Endothelial cell of umbilical vein (primary cell): Measurements from ENCODE around the gene CUX1. TPM values are rescaled to one million over a fixed set of nuclear protein-coding genes. Genes with fewer than 3 reads are reported as not detected.

Experiments
- BruUV-seq: library from RNA; stranded (reverse); fragments of 400-500 nt; replicated peaks from 2 replicates; lab custom pipeline; 2021; lab: Mats Ljungman, UMichigan
- CTCF ChIA-PET: fragments of 300-600, 350-600 bp; sonication (Branson Sonifier 250); formaldehyde crosslinking; loops from one replicate; lab custom pipeline; 2021; ENCODE audit warnings: antibody characterized with exemption, inconsistent platforms; lab: Charles Lee
- POLR2A ChIA-PET: fragments of 300-600, 350-600 bp; sonication (Branson Sonifier 250); formaldehyde crosslinking; loops from one replicate; lab custom pipeline; 2021; ENCODE audit warnings: antibody characterized with exemption, inconsistent platforms; lab: Charles Lee
- DNase-seq: peaks from one replicate; pipeline ENCODE4 v3.0.0-alpha.2; 2011; ENCODE audit warnings: low read depth, low spot score
- FAIRE-seq: peaks from 2 replicates; lab custom pipeline; 2011; peaks lifted over from hg19 to GRCh38; lab: Jason Lieb, UNC
- H2AFZ ChIP-seq: 2 replicates; pipeline ENCODE4 v1.6.0; 2012; ENCODE audit warnings: low read depth, low read length, control low read depth, inconsistent platforms
- H3K27ac ChIP-seq: 2 replicates; pipeline ENCODE4 v1.5.1; 2011; ENCODE audit warnings: low read depth, mild to moderate bottlenecking, control low read depth, low read length, moderate library complexity; ENCODE audit not compliant: insufficient read depth
- H3K27me3 ChIP-seq, 2 experiments: 2 replicates each; pipeline versions ENCODE4 v1.6.0 to v1.6.1; 2011; ENCODE audit warnings: low read length in 2 of 2, mixed read lengths in 1 of 2; ENCODE audit not compliant: control insufficient read depth in 2 of 2, insufficient read depth in 2 of 2
- H3K36me3 ChIP-seq, 2 experiments: 2 replicates in 1 of 2; 3 replicates in 1 of 2; pipeline ENCODE4 v1.5.1; 2011; ENCODE audit warnings: low read length in 2 of 2, mild to moderate bottlenecking in 1 of 2, moderate library complexity in 1 of 2; ENCODE audit not compliant: control insufficient read depth in 2 of 2, insufficient read depth in 2 of 2; ENCODE audit errors: extremely low read depth in 1 of 2
- H3K4me1 ChIP-seq: 3 replicates; pipeline ENCODE4 v1.5.1; 2011; ENCODE audit warnings: mild to moderate bottlenecking, low read length; ENCODE audit not compliant: control insufficient read depth, insufficient read depth; ENCODE audit errors: extremely low read depth
- H3K4me2 ChIP-seq: 2 replicates; pipeline ENCODE4 v1.6.1; 2011; ENCODE audit warnings: low read length, control low read depth, mixed read lengths; ENCODE audit not compliant: insufficient read depth
- H3K4me3 ChIP-seq, 3 experiments: fragments of 200-600 bp in 1 of 3; sonication (generic), shearing (Covaris generic) in 1 of 3; replicated peaks in 1 of 3; 2 replicates each; pipeline ENCODE4 v1.5.1; 2011 to 2016; ENCODE audit warnings: control low read depth in 3 of 3, low read length in 3 of 3, mild to moderate bottlenecking in 2 of 3, inconsistent platforms in 1 of 3, low read depth in 1 of 3, moderate library complexity in 1 of 3; ENCODE audit not compliant: insufficient read depth in 1 of 3
- H3K79me2 ChIP-seq: 2 replicates; pipeline ENCODE4 v1.6.0; 2012; ENCODE audit warnings: low read length, inconsistent platforms; ENCODE audit not compliant: control insufficient read depth, insufficient read depth
- H3K9ac ChIP-seq: replicated peaks from 2 replicates; pipeline ENCODE3; 2011; ENCODE audit warnings: low read length, control low read depth; ENCODE audit not compliant: insufficient read depth; ENCODE audit errors: extremely low read depth
- H3K9me1 ChIP-seq: replicated peaks from 3 replicates; pipeline ENCODE4 v1.6.0; 2011; ENCODE audit warnings: mild to moderate bottlenecking, low read length; ENCODE audit not compliant: control insufficient read depth, insufficient read depth; ENCODE audit errors: extremely low read depth
- H3K9me3 ChIP-seq: replicated peaks from 2 replicates; pipeline ENCODE4 v1.5.1; 2012; ENCODE audit warnings: low read length, inconsistent platforms; ENCODE audit not compliant: control insufficient read depth, insufficient read depth
- H4K20me1 ChIP-seq: replicated peaks from 2 replicates; pipeline ENCODE3; 2011; ENCODE audit warnings: mild to moderate bottlenecking, low read length; ENCODE audit not compliant: control insufficient read depth, insufficient read depth; ENCODE audit errors: extremely low read depth
- EZH2 ChIP-seq: IDR thresholded peaks from 2 replicates; pipeline ENCODE4 v1.6.1; 2012; ENCODE audit warnings: borderline replicate concordance, low read depth, mild to moderate bottlenecking, moderate library complexity, low read length, inconsistent platforms; ENCODE audit not compliant: severe bottlenecking
- FOS ChIP-seq: IDR thresholded peaks from 2 replicates; pipeline ENCODE4 v1.6.1; 2011; ENCODE audit warnings: mild to moderate bottlenecking, low read length, moderate library complexity, borderline replicate concordance; ENCODE audit not compliant: insufficient read depth
- GATA2 ChIP-seq: IDR thresholded peaks from 2 replicates; pipeline ENCODE4 v1.7.0; 2011; ENCODE audit warnings: low read depth, mild to moderate bottlenecking, moderate library complexity, mixed read lengths, low read length; ENCODE audit not compliant: insufficient read length, insufficient read depth
- JUN ChIP-seq: IDR thresholded peaks from 2 replicates; pipeline ENCODE4 v1.6.1; 2011; ENCODE audit warnings: borderline replicate concordance, low read depth; ENCODE audit not compliant: insufficient read length, insufficient read depth
- MYC ChIP-seq: IDR thresholded peaks from one replicate; pipeline ENCODE4 v1.6.1; 2011; ENCODE audit warnings: mild to moderate bottlenecking, low read depth, low read length
- POLR2A ChIP-seq: IDR thresholded peaks from 2 replicates; pipeline ENCODE4 v1.6.1; 2012; ENCODE audit warnings: low read depth, mild to moderate bottlenecking, control low read depth, low read length
- POLR2AphosphoS5 ChIP-seq: IDR thresholded peaks from 2 replicates; pipeline ENCODE4 v1.6.1; 2012; ENCODE audit warnings: low read depth, mild to moderate bottlenecking, control low read depth, low read length, moderate library complexity; ENCODE audit not compliant: insufficient read depth
- dilution Hi-C: fragments of 300-500 bp; cut with MboI; formaldehyde crosslinking; loops from one replicate; pipeline ENCODE4 v1.15.0; 2019; ENCODE audit warnings: low sequenced_read_pairs; ENCODE audit not compliant: extremely low pct_ligation_motif_present
- intact Hi-C: fragments of 100-400 bp; cut with micrococcal nuclease; formaldehyde crosslinking; loops from one replicate; pipeline ENCODE4 v1.10.0; 2022
- polyA plus RNA-seq, 4 experiments: library from polyadenylated mRNA; depleted of rRNA in 3 of 4; stranded (reverse) in 3 of 4; unstranded in 1 of 4; fragments of >200 nt; gene quantifications; 2 replicates each; pipeline versions ENCODE4 v1.2.1 to v1.2.3, GENCODE V29; 2011 to 2012; ENCODE audit warnings: missing spikeins in 1 of 4
- total RNA-seq: library from RNA; stranded (reverse); gene quantifications from 2 replicates; pipeline ENCODE4 v1.2.3, GENCODE V29; 2021
- TF ChIP-seq, protein P1 (sequence below): IDR thresholded peaks from 2 replicates; pipeline ENCODE4 v1.6.1; 2011; ENCODE audit not compliant: insufficient read depth, insufficient read length
- TF ChIP-seq, protein P2 (sequence below), 2 donors: IDR thresholded peaks; 1 replicate in 1 of 2; 2 replicates in 1 of 2; pipeline ENCODE4 v1.5.1; 2011; ENCODE audit warnings: low read length in 2 of 2, mild to moderate bottlenecking in 2 of 2, moderate library complexity in 2 of 2, control low read depth in 1 of 2, inconsistent platforms in 1 of 2, low read depth in 1 of 2; ENCODE audit not compliant: insufficient read depth in 1 of 2; ENCODE audit errors: extremely low read depth in 1 of 2

The CUX1 gene
- total and polyA plus RNA-seq, 2 donors (not counting 3 experiments of a cell fraction or from before 2014, with no cell fraction given) = 13.8 to 49.8 TPM

DNA sequence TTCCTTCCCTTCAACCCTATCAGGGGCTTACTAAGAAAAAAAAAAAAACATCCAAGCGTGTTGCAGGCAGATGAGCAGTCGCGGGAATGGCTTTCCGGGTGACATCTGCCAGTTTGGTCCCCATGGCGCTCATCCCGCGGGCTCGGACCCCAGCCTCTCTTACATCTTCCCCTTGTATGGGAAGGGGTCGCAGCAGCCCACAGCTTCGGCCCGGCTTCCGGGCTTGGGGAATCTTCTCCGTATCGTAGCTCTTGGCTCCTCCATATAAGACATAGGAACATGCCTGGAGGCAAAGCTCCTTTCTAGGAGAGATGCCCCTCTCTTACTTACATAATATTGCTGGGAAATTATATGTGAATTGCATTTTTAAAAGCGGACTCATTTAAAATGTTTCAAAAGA, 99.5 kb downstream of the CUX1 start:
- dilution Hi-C loops = no loop called here

More for the DNA sequence above, 99.5 kb downstream of the CUX1 start:
- no TSS peak for BruUV-seq
- Histone ChIP-seq H3K9me3 (no peaks in the 10 kb centered on the region), H3K4me3 (no peak overlapping the region), H3K36me3 (peaks cover 3 to 5% of the 10 kb centered on the region in 2 experiments), H3K9ac (no peak overlapping the region), H3K27me3 (no peaks in the 10 kb centered on the region), H4K20me1 (no peaks in the 10 kb centered on the region), H3K4me1 (no peaks in the 10 kb centered on the region), H3K27ac (no peak overlapping the region), H3K79me2 (no peaks in the 10 kb centered on the region), H2AFZ (no peak overlapping the region), H3K4me2 (no peak overlapping the region), H3K9me1 (no peaks in the 10 kb centered on the region)
- CTCF ChIA-PET = interaction anchor here (0.9 kb wide), 1 partner anchor 15 kb away, joined by 3 read pairs; no protein-coding TSS in a partner anchor
- POLR2A ChIA-PET = no interaction called here
- FAIRE-seq (no peak), DNase-seq (no peak)
- TF ChIP-seq JUN (no peak), GATA2 (no peak), POLR2A (no peak), POLR2AphosphoS5 (no peak), MYC (no peak), EZH2 (no peak), FOS (no peak)
- TF ChIP-seq, protein P1, sequence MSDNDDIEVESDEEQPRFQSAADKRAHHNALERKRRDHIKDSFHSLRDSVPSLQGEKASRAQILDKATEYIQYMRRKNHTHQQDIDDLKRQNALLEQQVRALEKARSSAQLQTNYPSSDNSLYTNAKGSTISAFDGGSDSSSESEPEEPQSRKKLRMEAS = no peak
- TF ChIP-seq, protein P2, sequence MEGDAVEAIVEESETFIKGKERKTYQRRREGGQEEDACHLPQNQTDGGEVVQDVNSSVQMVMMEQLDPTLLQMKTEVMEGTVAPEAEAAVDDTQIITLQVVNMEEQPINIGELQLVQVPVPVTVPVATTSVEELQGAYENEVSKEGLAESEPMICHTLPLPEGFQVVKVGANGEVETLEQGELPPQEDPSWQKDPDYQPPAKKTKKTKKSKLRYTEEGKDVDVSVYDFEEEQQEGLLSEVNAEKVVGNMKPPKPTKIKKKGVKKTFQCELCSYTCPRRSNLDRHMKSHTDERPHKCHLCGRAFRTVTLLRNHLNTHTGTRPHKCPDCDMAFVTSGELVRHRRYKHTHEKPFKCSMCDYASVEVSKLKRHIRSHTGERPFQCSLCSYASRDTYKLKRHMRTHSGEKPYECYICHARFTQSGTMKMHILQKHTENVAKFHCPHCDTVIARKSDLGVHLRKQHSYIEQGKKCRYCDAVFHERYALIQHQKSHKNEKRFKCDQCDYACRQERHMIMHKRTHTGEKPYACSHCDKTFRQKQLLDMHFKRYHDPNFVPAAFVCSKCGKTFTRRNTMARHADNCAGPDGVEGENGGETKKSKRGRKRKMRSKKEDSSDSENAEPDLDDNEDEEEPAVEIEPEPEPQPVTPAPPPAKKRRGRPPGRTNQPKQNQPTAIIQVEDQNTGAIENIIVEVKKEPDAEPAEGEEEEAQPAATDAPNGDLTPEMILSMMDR (IDR thresholded peaks at IDR 0.05; ENCODE audit: extremely low read depth in 1 of 2, insufficient read depth in 1 of 2, low read depth in 1 of 2, low read length in 2 of 2) = no peak
- intact Hi-C loops = no loop called here
